Hepatocyte (in vitro differentiated cells): ENCODE results near the gene CYP2J2. TPM values are rescaled to one million over a fixed set of nuclear protein-coding genes. Genes with fewer than 3 reads are reported as not detected.

Source experiments
- DNase-seq: peaks from one replicate; pipeline ENCODE4 v3.0.0-alpha.2; 2016; ENCODE audit warnings: low spot score
- H2AFZ ChIP-seq: fragments of 200-600 bp; sonication (generic); 2 replicates; pipeline ENCODE4 v1.6.0; 2016; ENCODE audit warnings: antibody characterized with exemption, mild to moderate bottlenecking
- H3K27ac ChIP-seq: fragments of 200-600 bp; sonication (generic); 2 replicates; pipeline ENCODE4 v1.5.1; 2016; ENCODE audit warnings: mild to moderate bottlenecking
- H3K27me3 ChIP-seq: fragments of 200-600 bp; sonication (generic); 2 replicates; pipeline ENCODE4 v1.6.1; 2016
- H3K36me3 ChIP-seq: fragments of 200-600 bp; sonication (generic); replicated peaks from 2 replicates; pipeline ENCODE4 v1.5.1; 2016; ENCODE audit warnings: low read depth; ENCODE audit not compliant: insufficient read depth
- H3K4me1 ChIP-seq: fragments of 200-600 bp; sonication (generic); 2 replicates; pipeline ENCODE4 v1.5.1; 2016; ENCODE audit warnings: mild to moderate bottlenecking, moderate library complexity; ENCODE audit not compliant: insufficient read depth
- H3K4me2 ChIP-seq: fragments of 200-600 bp; sonication (generic); 2 replicates; pipeline ENCODE4 v1.6.0; 2016
- H3K4me3 ChIP-seq: fragments of 200-600 bp; sonication (generic); 2 replicates; pipeline ENCODE4 v1.5.1; 2016; ENCODE audit warnings: mild to moderate bottlenecking
- H3K79me2 ChIP-seq: fragments of 200-600 bp; sonication (generic); 2 replicates; pipeline ENCODE4 v1.6.0; 2017; ENCODE audit warnings: mild to moderate bottlenecking
- H3K9me2 ChIP-seq: fragments of 200-600 bp; sonication (generic); replicated peaks from 2 replicates; pipeline ENCODE4 v1.6.0; 2017; ENCODE audit warnings: mild to moderate bottlenecking; ENCODE audit not compliant: insufficient read depth
- H3K9me3 ChIP-seq: fragments of 200-600 bp; sonication (generic); 2 replicates; pipeline ENCODE4 v1.5.1; 2016; ENCODE audit warnings: low read depth, mild to moderate bottlenecking
- H4K20me1 ChIP-seq: fragments of 200-600 bp; sonication (generic); 2 replicates; pipeline ENCODE4 v1.6.0; 2016; ENCODE audit warnings: mild to moderate bottlenecking; ENCODE audit not compliant: insufficient read depth, poor library complexity, severe bottlenecking
- CTCF ChIP-seq: fragments of 200-600 bp; sonication (generic); IDR thresholded peaks from 2 replicates; pipeline ENCODE4 v1.5.1; 2016; ENCODE audit warnings: antibody characterized with exemption, mild to moderate bottlenecking; ENCODE audit not compliant: poor library complexity
- EZH2 ChIP-seq: fragments of 200-600 bp; sonication (generic); IDR thresholded peaks from 2 replicates; pipeline ENCODE4 v1.6.1; 2016; ENCODE audit warnings: antibody characterized with exemption, mild to moderate bottlenecking, borderline replicate concordance
- EZH2phosphoT487 ChIP-seq: fragments of 200-600 bp; sonication (generic); IDR thresholded peaks from one replicate; pipeline ENCODE4 v1.6.1; 2018; ENCODE audit warnings: antibody characterized with exemption, mild to moderate bottlenecking, low read depth, moderate library complexity; ENCODE audit not compliant: unreplicated experiment, severe bottlenecking
- WGBS: methylation state at CpG from one replicate; pipeline ENCODE4 v1.1.6; 2016; ENCODE audit warnings: low lambda C conversion rate; ENCODE audit errors: missing lambda C conversion rate; 5-methylcytosine and 5-hydroxymethylcytosine counted together
- polyA plus RNA-seq: library from polyadenylated mRNA; unstranded; fragments of >200 nt; fragmentation: Nextera tagmentation; extraction: Ambion mirVana; gene quantifications from 2 replicates; pipeline ENCODE4 v1.2.1, GENCODE V29; 2016
- small RNA-seq: library from RNA; depleted of rRNA; stranded (forward); fragments of <200 nt; gene quantifications from one replicate; pipeline ENCODE3, GENCODE V24; 2014
- total RNA-seq: library from RNA; depleted of rRNA; stranded (reverse); fragments of >200 nt; gene quantifications from 2 replicates; pipeline ENCODE4 v1.2.3, GENCODE V29; 2014

CYP2J2 gene
- total and polyA plus RNA-seq, 2 experiments from 2014 or later = 6.1 to 9.4 TPM

DNA sequence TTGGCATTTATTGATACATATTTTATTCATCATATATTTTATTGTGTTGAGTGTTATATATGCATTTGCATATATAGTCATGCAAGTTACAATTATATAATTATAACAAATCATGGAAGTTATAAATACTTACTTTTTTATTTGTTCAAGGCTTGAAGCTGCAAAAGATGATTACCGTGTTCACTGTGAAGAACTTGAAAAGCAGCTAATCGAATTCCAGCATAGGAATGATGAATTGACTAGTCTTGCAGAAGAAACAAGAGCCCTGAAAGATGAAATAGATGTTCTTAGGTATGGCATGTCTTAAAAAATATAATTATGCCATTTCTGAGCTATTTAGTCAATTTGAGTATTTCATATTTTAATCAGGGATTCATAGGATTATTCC, 79.7 kb downstream of the CYP2J2 start:
- TF ChIP-seq EZH2 = no peak
- no peak for TF ChIP-seq EZH2phosphoT487
- no peak for TF ChIP-seq CTCF
- no peaks in the 10 kb centered on the region for H3K36me3 ChIP-seq

DNA sequence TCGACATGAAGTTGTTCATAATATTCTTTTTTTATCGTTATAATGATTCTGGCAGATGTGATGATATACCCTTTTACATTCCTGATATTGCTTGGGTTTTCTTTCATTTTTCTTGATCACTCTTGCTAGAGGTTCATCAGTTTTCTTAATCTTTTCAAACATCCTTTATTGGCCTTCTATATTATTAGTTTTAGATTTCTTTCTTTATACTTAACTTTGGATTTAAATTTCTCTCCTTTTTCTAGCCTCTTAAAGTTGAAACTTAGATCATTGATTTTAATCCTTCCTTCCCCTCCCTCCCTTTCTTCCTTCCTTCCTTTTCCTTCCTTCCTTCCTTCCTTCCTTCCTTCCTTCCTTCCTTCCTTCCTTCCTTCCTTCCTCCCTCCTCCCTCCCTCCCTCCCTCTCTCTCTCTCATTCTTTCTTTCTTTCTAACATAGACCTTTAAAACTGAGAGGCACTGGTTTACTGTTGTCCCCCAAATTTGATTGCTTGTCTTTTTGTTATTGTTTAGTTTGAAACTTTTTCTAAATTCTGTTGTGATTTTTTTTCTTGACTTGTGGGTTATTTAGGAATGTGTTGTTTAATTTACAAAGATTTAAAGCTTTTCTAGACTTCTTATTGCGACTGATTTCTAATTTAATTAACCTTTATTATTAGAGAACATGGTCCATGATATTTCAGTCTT, 80.2 kb downstream of the CYP2J2 start:
- H3K9me3 ChIP-seq = peaks cover 4% of the 10 kb centered on the region
- no peaks in the 10 kb centered on the region for H3K27me3 ChIP-seq
- no peaks in the 10 kb centered on the region for H3K79me2 ChIP-seq
- no peak overlapping the region for H2AFZ ChIP-seq
- 94% methylated on average over 3 of the region's 3 CpGs for WGBS
- no peaks in the 10 kb centered on the region for H4K20me1 ChIP-seq
- TF ChIP-seq EZH2phosphoT487 (no peak), EZH2 (no peak), CTCF (no peak)
- no peak for DNase-seq
- no peak overlapping the region for H3K4me2 ChIP-seq
- no peaks in the 10 kb centered on the region for H3K9me2 ChIP-seq
- no peaks in the 10 kb centered on the region for H3K4me1 ChIP-seq
- H3K36me3 ChIP-seq = no peaks in the 10 kb centered on the region
- no peak overlapping the region for H3K4me3 ChIP-seq
- H3K27ac ChIP-seq = no peak overlapping the region

More for the DNA sequence above, 79.7 kb downstream of the CYP2J2 start:
- no peaks in the 10 kb centered on the region for H4K20me1 ChIP-seq
- no peaks in the 10 kb centered on the region for H3K27me3 ChIP-seq
- H3K4me3 ChIP-seq = no peak overlapping the region
- no peak overlapping the region for H2AFZ ChIP-seq
- no peaks in the 10 kb centered on the region for H3K79me2 ChIP-seq
- H3K4me2 ChIP-seq = no peak overlapping the region
- WGBS = 93% methylated on average over 2 of the region's 2 CpGs
- no peaks in the 10 kb centered on the region for H3K9me2 ChIP-seq
- peaks cover 4% of the 10 kb centered on the region for H3K9me3 ChIP-seq
- H3K27ac ChIP-seq = no peak overlapping the region
- no peak for DNase-seq
- no peaks in the 10 kb centered on the region for H3K4me1 ChIP-seq

DNA sequence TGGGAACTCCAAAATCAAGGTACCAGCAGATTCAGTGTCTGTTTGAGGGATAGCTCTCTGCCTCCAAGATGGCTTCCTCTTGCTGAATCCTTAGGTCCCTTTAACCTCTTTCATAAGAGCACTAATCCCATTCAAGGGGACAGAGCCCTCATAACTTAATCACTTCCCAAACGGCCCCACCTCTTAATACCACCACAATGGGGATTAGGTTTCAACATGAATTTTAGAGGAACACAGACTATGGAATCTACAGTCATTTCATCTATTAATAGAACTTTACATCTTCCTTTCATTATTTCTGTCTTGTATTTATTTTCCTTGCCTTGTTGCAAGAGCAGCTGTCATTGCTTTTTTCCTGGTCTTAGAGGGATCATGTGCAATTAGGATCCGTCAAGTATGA, 81.5 kb downstream of the CYP2J2 start:
- 78% methylated on average over 2 of the region's 2 CpGs for WGBS
- no peaks in the 10 kb centered on the region for H3K79me2 ChIP-seq
- no peak overlapping the region for H3K27ac ChIP-seq
- H3K36me3 ChIP-seq = no peaks in the 10 kb centered on the region
- no peaks in the 10 kb centered on the region for H3K27me3 ChIP-seq
- H3K9me2 ChIP-seq = no peaks in the 10 kb centered on the region
- no peak for DNase-seq
- H2AFZ ChIP-seq = no peak overlapping the region
- H3K4me3 ChIP-seq = no peak overlapping the region
- no peaks in the 10 kb centered on the region for H3K4me1 ChIP-seq
- no peak overlapping the region for H3K4me2 ChIP-seq
- TF ChIP-seq CTCF (no peak), EZH2phosphoT487 (no peak), EZH2 (no peak)
- H4K20me1 ChIP-seq = no peaks in the 10 kb centered on the region
- no peaks in the 10 kb centered on the region for H3K9me3 ChIP-seq

Small RNA genes lying within 50 kb of the gene (small RNA-seq; reads per million reads assigned to genes)
- not detected for gene RN7SL475P

Other genes with a start within 250 kb of the CYP2J2 start
- 33.0 and 36.8 TPM in 2 replicates for gene HOOK1, start 111.8 kb downstream of the CYP2J2 start, total RNA-seq
- 12.8 and 16.6 TPM in 2 replicates for gene HOOK1, start 111.8 kb downstream of the CYP2J2 start, polyA plus RNA-seq
- gene C1orf87, start 147.0 kb upstream of the CYP2J2 start, total RNA-seq = not detected in 2 replicates
- not detected in 2 replicates for gene C1orf87, start 147.0 kb upstream of the CYP2J2 start, polyA plus RNA-seq